ENCODE data around the gene ZNF438.

- TF ChIP-seq CTCF (conservative IDR thresholded peaks at IDR 0.05) (no peak), ZFX (IDR thresholded peaks at IDR 0.05) (no peak)
These were observed 120.3 kb downstream of the ZNF438 start for GRCh38 chr10:30911303-30911863.
